DLD1 (cell line): ENCODE measurements around the gene IYD.

ENCODE experiments used
- in situ Hi-C: cut with HindIII; loops from 2 replicates; pipeline ENCODE4 v1.10.0; 2017; ENCODE audit warnings: low sequenced_read_pairs

The IYD gene, protein sequence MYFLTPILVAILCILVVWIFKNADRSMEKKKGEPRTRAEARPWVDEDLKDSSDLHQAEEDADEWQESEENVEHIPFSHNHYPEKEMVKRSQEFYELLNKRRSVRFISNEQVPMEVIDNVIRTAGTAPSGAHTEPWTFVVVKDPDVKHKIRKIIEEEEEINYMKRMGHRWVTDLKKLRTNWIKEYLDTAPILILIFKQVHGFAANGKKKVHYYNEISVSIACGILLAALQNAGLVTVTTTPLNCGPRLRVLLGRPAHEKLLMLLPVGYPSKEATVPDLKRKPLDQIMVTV

DNA sequence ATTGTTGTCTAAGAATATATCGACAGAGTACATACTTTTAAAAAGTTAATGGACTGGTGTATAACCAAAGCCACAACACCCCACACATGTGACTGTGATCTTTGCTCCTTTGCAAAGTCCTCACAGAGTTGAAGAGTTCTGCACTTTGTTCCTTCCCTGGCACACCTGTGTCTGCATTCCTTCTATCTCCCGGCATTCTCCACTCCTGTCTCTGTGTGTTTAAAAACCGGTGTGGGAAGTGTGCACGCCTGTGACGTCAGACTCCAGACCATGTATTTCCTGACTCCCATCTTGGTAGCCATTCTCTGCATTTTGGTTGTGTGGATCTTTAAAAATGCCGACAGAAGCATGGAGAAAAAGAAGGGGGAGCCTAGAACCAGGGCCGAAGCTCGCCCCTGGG, at the start of gene IYD:
Gene IYD, plus strand, starts transcription at position 251 of the 400 bp plus-strand sequence. Its CDS starts 20 bp downstream, at position 271.
- in situ Hi-C loops, result loop anchor here (25.0 kb wide), 1 partner anchor 281 kb away; no protein-coding TSS in a partner anchor

DNA sequence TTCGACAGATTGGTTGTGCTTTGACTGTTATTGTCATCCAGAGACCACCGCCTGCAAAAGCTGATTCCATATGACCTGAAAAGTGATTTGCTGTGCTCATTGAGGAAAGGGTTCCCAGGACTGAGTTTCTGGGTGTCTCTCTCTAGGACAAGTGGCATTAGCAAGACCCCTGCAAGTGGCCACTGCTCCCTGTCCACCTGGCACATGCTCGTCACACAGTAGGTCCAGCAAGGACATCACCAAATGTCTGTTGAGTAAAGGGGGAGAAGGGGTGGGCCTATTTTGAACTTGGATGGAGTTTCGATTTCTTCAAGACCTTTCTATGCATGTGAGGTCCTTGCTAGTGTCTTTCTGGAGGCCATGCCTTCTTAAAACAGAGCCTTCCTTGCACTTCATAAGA, 48.9 kb upstream of the IYD start:
- in situ Hi-C loops, result no loop called here

DNA sequence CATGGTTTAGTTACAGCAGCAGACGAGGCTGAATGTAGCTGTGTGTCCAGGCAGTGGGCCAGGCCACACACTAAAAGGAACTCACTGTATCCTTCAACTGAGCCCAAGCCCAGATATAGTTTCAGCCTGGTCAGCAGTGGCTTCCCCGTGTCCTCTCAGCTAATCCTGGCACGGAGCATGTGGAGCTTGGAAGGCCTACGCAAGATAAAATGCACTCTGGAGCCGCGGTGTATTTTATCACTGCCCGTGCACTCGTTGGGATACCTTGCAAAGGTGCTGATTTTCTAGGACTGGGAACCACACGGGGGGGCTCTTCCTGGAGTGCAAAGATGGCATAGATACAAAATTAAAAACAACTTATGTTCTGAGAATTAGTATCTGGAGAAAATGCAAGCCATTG, 48.4 kb upstream of the IYD start:
- in situ Hi-C loops, result no loop called here

DNA sequence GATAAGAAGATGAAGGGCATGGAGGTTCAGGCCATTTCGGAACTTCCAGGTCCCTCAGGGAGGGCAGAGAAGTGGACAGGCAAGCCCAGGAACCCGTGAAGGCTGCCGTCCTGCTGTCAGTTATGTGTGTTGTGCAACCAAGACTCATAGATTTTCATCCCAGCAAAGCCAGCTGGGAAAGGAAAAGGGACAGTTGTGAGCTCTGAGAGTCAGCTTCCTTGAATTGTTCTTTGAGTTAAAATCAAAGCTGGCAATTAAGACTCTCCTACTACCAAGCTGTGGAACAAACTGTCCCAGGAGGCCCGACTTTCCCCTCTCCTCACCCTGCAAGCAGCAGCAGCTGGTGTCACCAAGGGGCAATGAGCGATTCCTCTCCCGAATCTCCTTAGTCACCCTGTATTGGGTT, 46.3 kb upstream of the IYD start:
- in situ Hi-C loops, result no loop called here

DNA sequence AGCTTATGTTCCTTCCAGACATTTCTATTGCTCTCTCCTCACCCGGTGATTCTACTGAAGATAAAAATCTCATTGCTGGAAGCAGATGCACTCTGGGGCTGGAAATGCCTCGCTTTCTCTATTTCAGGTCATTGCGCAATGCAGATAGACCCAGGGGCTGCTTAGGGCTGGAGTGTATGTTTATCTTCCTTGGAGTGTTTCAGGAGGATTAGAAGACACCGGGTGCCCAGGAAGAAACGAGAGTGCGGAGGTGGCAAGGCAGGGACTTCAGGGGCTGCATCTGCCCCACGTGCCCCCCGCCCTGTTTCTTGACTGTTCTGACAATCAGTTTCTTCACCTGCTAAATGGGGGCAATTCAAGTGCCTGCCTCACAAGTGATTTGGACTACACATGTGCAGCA, 45.6 kb upstream of the IYD start:
- in situ Hi-C loops, result no loop called here

DNA sequence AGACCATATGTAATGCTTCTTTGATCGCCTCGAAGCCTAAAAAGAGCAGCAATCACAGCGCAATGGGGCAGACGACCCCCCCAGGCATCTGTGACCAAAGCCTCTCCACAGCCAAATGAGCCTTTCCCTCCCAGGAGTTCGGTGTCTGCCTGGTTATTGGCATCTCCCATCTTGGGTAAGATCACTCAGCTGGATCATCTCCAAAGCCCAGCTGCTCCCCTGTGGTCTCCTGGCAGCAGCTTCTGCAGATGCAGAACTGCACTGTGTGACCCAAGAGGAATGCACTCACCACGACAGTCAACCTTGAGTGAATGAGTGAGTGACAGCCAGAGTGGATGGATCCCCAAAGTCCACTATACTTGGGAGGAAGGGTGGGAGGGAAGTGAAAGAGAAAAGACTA, 44.8 kb upstream of the IYD start:
- in situ Hi-C loops, result no loop called here

DNA sequence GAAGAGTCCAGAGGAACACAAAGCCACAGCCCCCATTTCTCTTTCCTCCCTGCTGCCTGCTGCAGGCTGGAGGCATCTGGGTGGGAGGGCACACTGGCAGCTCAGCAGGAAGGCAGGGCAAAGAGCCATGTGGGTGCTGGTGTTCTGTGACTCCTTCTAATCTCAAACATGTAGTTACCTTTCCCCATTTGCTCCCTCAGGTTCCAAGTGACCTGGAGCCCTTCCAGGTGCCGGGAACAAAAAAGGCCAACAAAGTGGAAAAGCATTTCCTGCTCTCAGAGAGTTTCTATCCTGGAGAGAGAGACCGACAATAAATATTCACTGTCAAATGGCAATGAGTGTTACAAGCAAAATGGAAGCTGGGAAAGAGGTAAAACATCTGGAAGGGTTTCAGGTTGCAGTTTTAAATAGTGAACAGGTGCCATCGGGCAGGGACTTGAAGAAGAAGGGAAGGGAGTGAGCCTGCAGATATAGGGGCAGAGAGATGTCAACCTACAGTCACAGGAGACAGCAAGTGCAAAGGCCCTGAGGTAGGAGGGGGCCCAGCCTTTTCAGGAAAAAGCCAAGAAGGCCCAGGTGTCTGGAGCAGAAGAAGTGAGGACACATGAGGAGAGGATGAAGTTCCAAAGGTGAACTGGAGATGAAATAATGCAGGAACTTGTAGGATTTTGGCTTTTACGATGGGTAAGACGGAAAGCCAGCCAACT, 43.6 kb upstream of the IYD start:
- in situ Hi-C loops, result no loop called here

DNA sequence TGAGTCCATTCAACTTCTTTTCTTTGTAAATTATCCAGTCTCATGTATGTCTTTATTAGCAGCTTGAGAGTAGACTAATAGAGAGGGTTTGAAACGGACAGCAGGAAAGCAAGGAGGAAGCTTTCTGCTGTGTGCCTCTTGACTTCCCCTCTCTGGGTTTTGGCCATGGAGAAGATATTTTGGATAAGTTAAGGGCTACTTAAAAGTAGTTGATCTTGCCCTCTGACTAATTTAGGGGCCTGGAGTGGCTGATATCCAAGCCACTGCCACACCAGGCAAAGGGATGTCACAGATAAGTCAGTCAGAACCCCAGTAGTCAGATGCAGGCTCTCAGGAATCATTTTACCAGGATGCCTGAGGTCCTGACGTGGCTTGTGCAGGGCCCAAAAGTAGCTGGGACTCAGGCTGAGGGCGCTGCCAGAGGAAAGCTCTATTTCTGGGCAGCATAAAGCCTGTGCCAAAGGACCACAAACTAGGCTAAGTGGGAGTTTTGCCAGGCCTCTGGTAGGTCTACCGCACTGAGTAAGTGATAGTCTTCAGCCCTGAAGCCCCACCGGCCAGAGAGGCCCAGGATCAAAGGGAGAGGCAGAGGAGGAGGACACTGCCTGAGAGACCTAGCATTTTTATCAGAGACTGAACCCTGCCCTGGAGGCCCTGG, 41.6 kb upstream of the IYD start:
- in situ Hi-C loops, result no loop called here

DNA sequence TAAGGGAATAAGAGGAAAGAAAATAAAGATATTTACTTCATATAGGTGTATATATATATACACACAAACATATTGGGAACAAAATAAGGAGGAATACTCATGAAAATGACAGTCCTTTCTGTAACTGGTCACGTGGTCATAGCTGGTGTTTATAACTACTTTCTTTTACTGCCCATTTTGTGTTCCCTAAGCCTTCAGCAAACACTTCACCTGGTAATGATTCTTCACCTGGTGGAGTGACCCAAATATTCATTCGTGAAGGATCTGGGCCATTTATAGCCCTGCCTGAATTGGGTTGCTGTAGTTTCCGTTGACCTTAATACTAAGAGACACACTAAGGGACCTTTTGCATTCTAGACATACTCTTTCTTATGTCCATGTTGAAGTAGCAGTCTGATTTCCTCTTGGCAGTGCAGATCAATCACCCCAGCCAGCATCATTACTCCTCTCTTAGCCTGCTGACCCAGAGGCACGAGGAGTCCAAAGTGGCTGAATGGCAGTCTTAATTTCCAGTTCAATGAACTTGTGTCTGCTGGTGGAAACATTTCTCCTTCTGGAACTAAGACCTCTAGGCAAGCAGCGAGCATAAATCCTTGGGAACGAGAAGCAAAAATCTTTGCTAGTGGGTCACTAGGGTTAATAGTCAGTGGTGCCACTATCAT, 39.9 kb upstream of the IYD start:
- in situ Hi-C loops, result no loop called here

DNA sequence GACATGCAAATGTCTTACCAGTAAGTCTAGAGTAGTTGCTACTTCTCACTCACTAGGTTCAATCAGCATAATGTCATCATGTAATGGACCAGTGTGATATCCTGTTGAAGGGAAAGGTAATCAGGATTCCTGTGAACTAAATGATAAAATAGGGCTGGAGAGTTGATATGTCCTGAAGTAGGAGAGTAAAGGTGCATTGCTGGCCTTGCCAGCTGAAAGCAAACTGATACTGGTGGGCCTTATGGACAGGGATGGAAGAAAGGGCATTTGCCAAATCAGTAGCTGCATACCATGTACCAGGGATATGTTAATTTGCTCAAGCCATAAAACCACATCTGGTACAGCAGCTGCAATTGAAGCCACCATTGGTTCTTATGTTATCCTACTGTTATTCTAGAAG, 37.5 kb upstream of the IYD start:
- in situ Hi-C loops, result no loop called here

DNA sequence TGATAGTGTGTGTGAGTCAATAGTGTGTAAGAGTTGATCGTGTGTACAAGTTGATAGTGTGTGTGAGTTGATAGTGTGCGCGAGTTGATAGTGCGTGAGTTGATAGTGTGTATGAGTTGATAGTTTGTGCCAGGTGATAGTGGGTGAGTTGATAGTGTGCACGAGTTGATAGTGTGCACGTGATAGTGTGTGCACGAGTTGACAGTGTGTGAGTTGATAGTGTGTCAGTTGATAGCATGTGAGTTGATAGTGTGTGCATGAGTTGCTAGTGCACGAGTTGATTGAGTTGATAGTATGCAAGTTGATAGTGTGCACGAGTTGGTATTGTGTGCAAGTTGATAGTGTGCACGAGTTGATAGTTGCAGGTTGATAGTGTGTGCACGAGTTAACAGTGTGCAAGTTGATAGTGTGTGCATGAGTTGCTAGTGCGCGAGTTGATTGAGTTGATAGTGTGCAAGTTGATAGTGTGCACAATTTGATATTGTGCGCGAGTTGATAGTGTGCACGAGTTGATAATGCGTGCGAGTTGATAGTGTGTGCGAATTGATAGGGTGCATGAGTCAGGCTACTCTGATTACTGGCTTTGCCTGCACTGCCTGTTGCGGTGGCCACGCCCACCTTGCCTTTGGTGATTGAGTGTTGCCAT, 35.8 kb upstream of the IYD start:
- in situ Hi-C loops, result no loop called here

DNA sequence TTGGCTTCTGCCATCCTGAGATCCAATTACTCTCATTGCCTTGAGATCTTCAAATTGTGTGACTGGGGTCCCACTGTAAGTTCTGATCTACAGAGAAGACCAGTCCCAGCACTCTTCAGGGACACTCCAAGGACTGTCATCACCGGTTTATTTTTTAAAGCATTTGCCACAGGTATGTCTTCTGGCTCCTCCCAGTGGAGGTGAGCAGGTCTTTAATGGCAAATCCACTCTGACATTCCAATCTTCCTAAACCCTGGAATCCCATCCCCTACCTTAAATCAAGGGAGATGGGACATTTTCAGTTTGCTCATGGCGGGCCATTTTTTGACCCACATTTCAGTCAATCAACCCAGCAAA, 35.2 kb upstream of the IYD start:
- in situ Hi-C loops, result no loop called here

DNA sequence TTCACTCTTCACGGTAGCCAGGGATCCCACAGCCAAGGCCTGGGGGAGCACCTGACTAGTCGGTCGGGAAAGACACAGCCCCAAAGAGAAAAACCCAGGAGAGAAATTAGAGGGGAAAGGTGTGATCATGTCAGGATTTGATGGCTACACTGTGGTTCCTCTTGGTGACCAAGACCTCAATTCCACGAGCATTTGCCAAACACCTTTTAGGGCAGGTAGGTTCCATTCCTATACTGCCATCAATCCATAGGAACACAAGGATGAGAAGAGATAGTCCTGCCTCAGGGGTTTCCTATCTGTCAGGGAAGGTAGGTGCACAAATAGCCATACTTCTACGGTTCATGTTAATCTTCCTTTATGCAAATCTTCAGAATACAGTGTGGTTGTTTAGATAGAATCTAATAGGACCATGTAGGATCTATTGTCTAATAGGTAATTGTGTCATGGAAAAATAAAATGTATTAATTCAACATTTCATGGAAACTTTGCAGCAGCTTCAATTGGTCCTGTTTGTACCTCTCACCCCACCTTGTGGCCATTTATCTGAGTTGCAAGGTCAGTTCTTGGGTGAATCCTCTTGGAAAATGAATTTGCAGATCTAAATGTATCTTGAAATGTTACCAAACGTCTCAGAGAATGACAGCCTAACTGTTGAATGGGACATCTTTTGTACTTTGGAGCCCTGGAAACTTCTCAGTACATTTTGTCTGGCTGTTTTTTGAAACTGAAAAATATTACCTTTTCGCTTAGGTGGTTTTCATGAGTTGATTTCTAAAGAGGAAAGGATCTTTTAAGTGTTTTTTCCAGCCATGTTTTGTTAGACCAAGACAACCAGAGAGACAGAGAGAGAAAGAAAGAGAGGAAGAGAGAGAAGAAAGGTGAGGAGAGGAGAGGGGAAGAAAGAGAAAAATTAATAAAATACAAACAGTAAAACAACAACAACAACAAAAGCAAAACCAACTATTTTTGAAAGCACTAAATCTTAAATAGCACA, 33.7 kb upstream of the IYD start:
- in situ Hi-C loops, result no loop called here

DNA sequence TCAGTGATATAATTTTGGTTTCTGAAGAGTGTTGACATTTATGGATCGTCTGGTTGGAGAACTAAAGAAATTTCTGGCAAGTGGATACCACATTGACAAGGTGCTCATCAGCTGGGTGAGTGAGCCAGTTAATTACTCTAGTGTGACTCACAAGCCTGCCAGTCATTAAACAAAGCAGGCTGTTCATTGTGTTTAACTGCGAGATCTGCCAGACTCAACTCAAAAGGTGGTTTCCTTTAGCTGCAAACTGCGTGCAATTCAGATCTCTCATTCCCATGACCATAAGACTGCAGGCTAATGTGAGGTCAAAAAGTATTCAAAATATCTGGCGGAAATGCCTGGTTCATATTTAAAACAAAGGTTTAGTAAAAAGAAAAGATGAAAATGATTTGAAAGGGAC, 32.5 kb upstream of the IYD start:
- in situ Hi-C loops, result no loop called here

DNA sequence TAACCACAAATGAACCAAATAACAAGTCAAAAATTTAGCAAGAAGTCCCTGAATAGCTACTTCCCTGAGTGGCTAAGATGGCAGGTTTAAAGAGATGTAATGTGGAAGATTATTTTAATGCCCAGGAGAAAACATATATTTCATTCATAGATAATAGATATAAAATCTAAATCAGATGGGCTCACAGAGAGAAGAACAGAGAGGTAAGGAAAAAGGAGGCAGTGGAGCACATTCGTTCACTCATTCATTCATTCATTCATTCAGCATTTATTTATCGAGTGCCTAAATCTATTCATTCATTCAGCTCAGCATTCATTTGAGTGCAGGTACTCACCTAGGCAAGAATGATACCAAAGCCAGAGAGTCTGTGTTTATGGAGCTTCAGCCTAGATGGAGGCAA, 32.1 kb upstream of the IYD start:
- in situ Hi-C loops, result no loop called here

DNA sequence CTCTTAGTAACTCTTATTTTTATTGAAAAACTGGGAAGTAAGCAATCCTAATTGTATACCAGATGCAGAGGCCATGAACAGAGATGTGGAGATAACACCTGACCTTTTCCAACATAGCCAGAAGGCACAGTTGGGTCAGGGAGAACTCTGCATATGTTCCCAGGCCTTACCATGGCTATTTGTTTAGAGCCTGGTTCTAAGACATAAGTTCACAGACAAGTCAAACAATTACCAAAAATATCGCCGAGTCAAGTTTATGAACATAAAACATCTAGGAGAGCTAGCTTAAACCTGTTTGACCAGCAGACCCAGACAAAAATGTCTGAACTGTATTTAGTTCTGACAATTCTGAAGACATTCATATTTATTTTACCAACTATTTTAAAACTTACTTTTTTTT, 26.7 kb upstream of the IYD start:
- in situ Hi-C loops, result no loop called here

DNA sequence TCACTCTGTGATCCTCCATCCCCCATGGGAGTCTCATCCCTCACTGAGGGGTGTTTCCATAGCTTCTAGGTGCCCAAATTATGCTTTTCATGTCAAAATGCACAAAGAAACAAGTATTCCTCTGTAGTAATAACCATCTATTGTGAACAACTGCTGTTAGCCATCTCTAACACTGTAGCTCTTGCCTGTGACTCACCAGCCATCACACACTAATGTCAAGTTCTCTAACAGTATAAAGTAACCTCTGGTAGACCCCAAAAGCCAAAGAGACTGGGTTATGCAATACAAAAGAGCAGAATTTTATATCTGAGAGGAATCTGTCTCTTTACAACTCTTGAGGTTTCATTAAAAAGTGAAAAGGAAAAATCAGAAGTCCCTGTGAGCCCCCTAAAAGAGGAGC, 25.4 kb upstream of the IYD start:
- in situ Hi-C loops, result no loop called here

DNA sequence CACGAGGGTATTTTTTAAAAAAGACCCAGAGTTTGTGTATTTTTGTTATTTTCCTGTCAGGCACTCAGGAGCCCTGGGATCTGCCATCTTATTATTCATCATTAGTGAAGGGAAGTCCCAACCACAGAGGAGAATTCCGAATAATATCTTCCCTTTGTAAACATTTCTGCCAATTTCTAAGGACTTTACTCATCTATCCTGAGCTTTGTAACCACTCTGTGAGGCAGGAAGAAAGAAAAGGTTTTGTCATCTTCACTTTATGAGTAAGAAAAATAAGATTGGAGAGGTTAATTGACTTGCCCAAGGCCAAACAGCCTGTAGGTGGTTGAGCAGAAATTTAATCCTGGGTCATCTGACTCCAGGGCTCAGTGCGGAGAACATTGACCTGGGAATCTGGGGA, 23.0 kb upstream of the IYD start:
- in situ Hi-C loops, result no loop called here

DNA sequence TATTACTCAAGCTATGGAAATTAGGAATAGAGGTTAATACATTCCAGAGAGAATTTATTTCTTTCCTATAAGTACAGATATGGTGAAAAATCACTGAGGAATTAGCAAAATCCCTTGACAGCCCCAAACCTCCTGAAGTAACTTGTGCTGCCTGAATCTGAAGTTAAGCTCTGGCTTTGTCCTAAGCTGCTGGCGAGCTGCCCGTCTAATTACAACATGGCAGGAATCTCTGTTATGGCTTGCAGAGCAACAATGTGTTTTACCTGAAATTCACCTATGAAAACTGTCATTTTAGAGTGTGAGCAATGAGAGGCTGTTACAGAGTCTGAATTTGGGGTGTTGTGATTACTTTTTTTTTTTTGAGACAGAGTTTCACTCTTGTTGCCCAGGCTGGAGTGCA, 22.5 kb upstream of the IYD start:
- in situ Hi-C loops, result no loop called here

DNA sequence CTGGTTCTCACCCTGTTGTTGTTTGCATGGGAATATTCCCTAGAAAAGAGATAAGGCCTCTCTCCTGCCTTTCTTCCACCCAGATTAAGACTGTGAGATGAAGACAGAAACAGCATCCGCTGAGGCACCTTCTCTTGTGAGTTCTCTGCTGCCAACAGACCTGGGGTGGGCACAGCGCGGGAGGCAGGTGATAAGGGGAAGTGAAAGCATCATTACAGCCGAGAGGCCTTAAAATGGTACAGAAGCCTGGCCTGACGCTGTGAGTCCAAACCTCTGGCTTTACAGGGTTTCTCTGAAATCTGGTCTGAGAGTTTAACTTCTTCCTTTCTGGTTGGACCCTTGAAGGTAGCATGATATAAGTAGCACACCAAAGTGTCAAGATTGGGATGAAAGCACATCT, 21.0 kb upstream of the IYD start:
- in situ Hi-C loops, result no loop called here
